ENCODE data around the gene MTNR1B. TPM values are rescaled to one million over a fixed set of nuclear protein-coding genes. Genes with fewer than 3 reads are reported as not detected.

Gene MTNR1B
- total and polyA plus RNA-seq, 10 of the 15 experiments (the other 5 are each of a cell fraction or from before 2014, with no cell fraction given) = not detected

DNA sequence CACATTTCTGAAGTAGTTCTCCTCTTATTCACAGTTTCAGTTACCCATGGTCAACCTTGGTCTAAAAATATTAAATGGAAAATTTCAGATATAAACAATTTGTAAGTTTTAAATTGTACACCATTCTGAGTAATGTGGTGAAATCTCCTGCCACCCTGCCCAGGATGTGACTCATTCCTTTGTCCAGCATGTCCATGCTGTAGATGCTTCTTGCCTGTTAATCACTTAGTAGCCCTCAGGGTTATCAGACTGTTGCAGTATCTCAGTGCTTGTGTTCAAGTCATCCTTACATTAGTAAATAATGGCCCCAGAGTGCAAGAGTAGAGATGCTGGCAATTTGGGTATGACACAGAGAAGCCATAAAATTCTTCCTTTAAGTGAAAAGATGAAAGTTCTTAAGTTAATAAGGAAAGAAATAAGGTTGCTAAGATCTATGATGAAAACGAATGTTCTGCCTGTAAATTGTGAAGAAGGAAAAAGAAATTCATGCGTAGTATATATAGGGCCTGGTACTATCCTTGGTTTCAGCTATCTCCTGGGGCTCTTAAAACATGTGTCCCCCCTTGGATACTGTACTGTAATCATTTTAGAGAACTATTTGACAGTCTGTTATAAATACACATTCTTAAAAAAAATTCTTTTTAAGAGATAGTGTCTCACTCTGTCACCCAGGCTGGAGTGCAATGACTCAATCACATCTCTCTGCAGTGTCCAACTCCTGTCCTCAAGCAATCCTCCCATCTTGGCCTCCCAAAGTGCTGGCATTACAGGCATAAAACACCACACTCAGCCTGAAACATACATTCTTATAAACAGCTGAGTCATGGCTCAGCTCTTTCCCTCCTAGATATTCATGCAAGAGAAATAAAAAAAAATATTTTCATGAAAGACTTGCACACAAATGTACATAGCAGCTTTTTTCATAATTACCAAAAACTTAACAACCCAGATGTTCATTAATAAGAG is 31.3 kb downstream of the MTNR1B start:
- ATAC-seq (no peak), DNase-seq (ENCODE audit: low read depth, low spot score) (no peak), FAIRE-seq (no peak)
- ChIA-PET CTCF (no interaction called here), POLR2A (no interaction called here), RAD21 (ENCODE audit: unreplicated experiment) (no interaction called here), SMC1A (ENCODE audit: uncharacterized antibody, unreplicated experiment) (no interaction called here)
- intact Hi-C loops (cut with micrococcal nuclease; ENCODE audit: unreplicated experiment) (no loop called here), in situ Hi-C loops (cut with MboI) (no loop called here)
- H2AFZ ChIP-seq (ENCODE audit: control insufficient read depth, low read depth, low read length) = no peak overlapping the region
- BruUV-seq (replicated peaks) = no TSS peak
- H3K4me2 ChIP-seq (ENCODE audit: control insufficient read depth, insufficient read depth) = no peak overlapping the region
- no peak overlapping the region for H3K4me3 ChIP-seq
- H4K20me1 ChIP-seq (ENCODE audit: control insufficient read depth, insufficient read depth) = no peaks in the 10 kb centered on the region
- H3K36me3 ChIP-seq (ENCODE audit: control insufficient read depth in 2 of 2, insufficient read depth in 2 of 2, low read length in 1 of 2) = no peaks in the 10 kb centered on the region
- H3K9me3 ChIP-seq (replicated peaks; ENCODE audit: control insufficient read depth, insufficient read depth, low read length) = no peaks in the 10 kb centered on the region
- H3K4me1 ChIP-seq (ENCODE audit: control insufficient read depth, insufficient read depth, low read length) = no peaks in the 10 kb centered on the region
- 39% methylated on average over 2 of the region's 2 CpGs for WGBS (ENCODE audit: insufficient coverage, insufficient replicate concordance, low lambda C conversion rate, missing lambda C conversion rate)
- H3K27ac ChIP-seq (ENCODE audit: control insufficient read depth, insufficient read depth) = no peak overlapping the region
- no peak overlapping the region for H3K9ac ChIP-seq (ENCODE audit: control insufficient read depth, insufficient read depth, low read length)
- H3K27me3 ChIP-seq (replicated peaks in 1 of 2; ENCODE audit: control insufficient read depth in 2 of 2, insufficient read depth in 2 of 2, low read length in 1 of 2) = no peaks in the 10 kb centered on the region
- no peaks in the 10 kb centered on the region for H3K79me2 ChIP-seq (ENCODE audit: control insufficient read depth, insufficient read depth, low read length)
- TF ChIP-seq STAT3 (IDR thresholded peaks at IDR 0.05; ENCODE audit: low read depth, low read length) = no peak
- TF ChIP-seq BCL3 (IDR thresholded peaks at IDR 0.05; ENCODE audit: borderline replicate concordance, insufficient read depth, low read depth, low read length, poor library complexity, severe bottlenecking) = no peak
- no peak for TF ChIP-seq RUNX3 (IDR thresholded peaks at IDR 0.05; ENCODE audit: low read length)
- no peak for TF ChIP-seq CEBPZ (IDR thresholded peaks at IDR 0.05; ENCODE audit: low read depth, low read length)
- no peak for TF ChIP-seq CHD2 (IDR thresholded peaks at IDR 0.05; ENCODE audit: borderline replicate concordance, low read depth, low read length)
- no peak for TF ChIP-seq ZNF24 (IDR thresholded peaks at IDR 0.05)
- TF ChIP-seq, protein P1, sequence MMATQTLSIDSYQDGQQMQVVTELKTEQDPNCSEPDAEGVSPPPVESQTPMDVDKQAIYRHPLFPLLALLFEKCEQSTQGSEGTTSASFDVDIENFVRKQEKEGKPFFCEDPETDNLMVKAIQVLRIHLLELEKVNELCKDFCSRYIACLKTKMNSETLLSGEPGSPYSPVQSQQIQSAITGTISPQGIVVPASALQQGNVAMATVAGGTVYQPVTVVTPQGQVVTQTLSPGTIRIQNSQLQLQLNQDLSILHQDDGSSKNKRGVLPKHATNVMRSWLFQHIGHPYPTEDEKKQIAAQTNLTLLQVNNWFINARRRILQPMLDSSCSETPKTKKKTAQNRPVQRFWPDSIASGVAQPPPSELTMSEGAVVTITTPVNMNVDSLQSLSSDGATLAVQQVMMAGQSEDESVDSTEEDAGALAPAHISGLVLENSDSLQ (IDR thresholded peaks at IDR 0.05) = no peak
- TF ChIP-seq MXI1 (IDR thresholded peaks at IDR 0.05; ENCODE audit: low read depth, low read length) = no peak
- TF ChIP-seq RBBP5 (conservative IDR thresholded peaks at IDR 0.05) = no peak
- no peak for TF ChIP-seq ZNF384 (IDR thresholded peaks at IDR 0.05; ENCODE audit: borderline replicate concordance, low read depth, low read length)
- no peak for TF ChIP-seq RFX5 (IDR thresholded peaks at IDR 0.05; ENCODE audit: low read depth, low read length)
- no peak for TF ChIP-seq YY1 (IDR thresholded peaks at IDR 0.05; ENCODE audit: low read depth, low read length)
- no peak for TF ChIP-seq BACH1 (IDR thresholded peaks at IDR 0.05; ENCODE audit: borderline replicate concordance)
- no peak for TF ChIP-seq E2F8 (IDR thresholded peaks at IDR 0.05; ENCODE audit: low read depth, partially characterized antibody)
- TF ChIP-seq EED (IDR thresholded peaks at IDR 0.05; ENCODE audit: low read depth) = no peak
